Lower lobe of right lung (tissue), 2 donors: Measurements from ENCODE around the gene MACROD2. TPM values are rescaled to one million over a fixed set of nuclear protein-coding genes. Genes with fewer than 3 reads are reported as not detected.
"Not testable (repeated sequence)": the region's sequence is repeated elsewhere in the genome, so short reads cannot be mapped to it uniquely, and the experiment has no call there.

Experiments used
- ATAC-seq, 2 donors: fragments of 200-7000 bp; cut with Tn5 transposase; one replicate each; pipeline ENCODE4 v1.9.1; 2020 to 2022; ENCODE audit warnings: mild to moderate bottlenecking in 2 of 2, moderate library complexity in 2 of 2
- DNase-seq: peaks from one replicate; pipeline ENCODE4 v3.0.0-alpha.2; 2020
- H3K27ac ChIP-seq: fragments of 200-600 bp; one replicate; pipeline ENCODE4 v1.8.0; 2022
- H3K27me3 ChIP-seq: fragments of 200-600 bp; one replicate; pipeline ENCODE4 v1.8.0; 2022; ENCODE audit warnings: low read depth
- H3K36me3 ChIP-seq: fragments of 200-600 bp; one replicate; pipeline ENCODE4 v1.8.0; 2022; ENCODE audit warnings: mild to moderate bottlenecking
- H3K4me1 ChIP-seq: fragments of 200-600 bp; one replicate; pipeline ENCODE4 v1.8.0; 2022
- H3K4me3 ChIP-seq: fragments of 200-600 bp; one replicate; pipeline ENCODE4 v1.8.0; 2022; ENCODE audit warnings: mild to moderate bottlenecking
- H3K9me3 ChIP-seq: fragments of 200-600 bp; one replicate; pipeline ENCODE4 v1.8.0; 2022
- CTCF ChIP-seq: fragments of 200-600 bp; IDR thresholded peaks from one replicate; pipeline ENCODE4 v1.8.0; 2022; ENCODE audit warnings: antibody characterized with exemption, mild to moderate bottlenecking
- intact Hi-C: fragments of 100-400 bp; cut with DNase I; formaldehyde crosslinking; loops from one replicate; pipeline ENCODE4 v1.11.0; 2022
- total RNA-seq: library from RNA; stranded (reverse); fragmentation: NEBNext Ultra II Directional; extraction: Animal tissue kit (Norgen Biotek cat#: 25700); gene quantifications from one replicate; pipeline ENCODE4 v1.2.1, GENCODE V29; 2021
- donor health status: DM: no; HTN: yes; CAD: no; lungs with severe emphysema.

The MACROD2 gene
- total RNA-seq, 1 donor from 2014 or later: 73.0 TPM

GRCh38 chr20:15520930-15521524, 1525.7 kb downstream of the MACROD2 start:
- intact Hi-C loops: no loop called here

GRCh38 chr20:15523400-15523799, 1528.1 kb downstream of the MACROD2 start:
- intact Hi-C loops: no loop called here

More at GRCh38 chr20:15520930-15521524, 1525.7 kb downstream of the MACROD2 start:
- no peak for ATAC-seq
- no peaks in the 10 kb centered on the region for H3K4me1 ChIP-seq
- H3K36me3 ChIP-seq: no peaks in the 10 kb centered on the region
- no peak overlapping the region for H3K4me3 ChIP-seq
- DNase-seq: no peak
- no peaks in the 10 kb centered on the region for H3K27me3 ChIP-seq
- no peak for TF ChIP-seq CTCF
- no peaks in the 10 kb centered on the region for H3K9me3 ChIP-seq
- no peak overlapping the region for H3K27ac ChIP-seq

GRCh38 chr20:15528391-15529111, 1533.2 kb downstream of the MACROD2 start:
- ATAC-seq (no peak), DNase-seq (no peak)
- no peak overlapping the region for H3K27ac ChIP-seq
- H3K36me3 ChIP-seq: no peaks in the 10 kb centered on the region
- intact Hi-C loops: no loop called here
- H3K27me3 ChIP-seq: no peaks in the 10 kb centered on the region
- H3K9me3 ChIP-seq: no peaks in the 10 kb centered on the region
- no peak for TF ChIP-seq CTCF
- H3K4me3 ChIP-seq: no peak overlapping the region
- no peaks in the 10 kb centered on the region for H3K4me1 ChIP-seq

More at GRCh38 chr20:15523400-15523799, 1528.1 kb downstream of the MACROD2 start:
- no peak overlapping the region for H3K4me3 ChIP-seq
- no peak overlapping the region for H3K27ac ChIP-seq
- no peaks in the 10 kb centered on the region for H3K4me1 ChIP-seq
- H3K9me3 ChIP-seq: no peaks in the 10 kb centered on the region
- no peak for ATAC-seq
- H3K27me3 ChIP-seq: no peaks in the 10 kb centered on the region
- no peaks in the 10 kb centered on the region for H3K36me3 ChIP-seq
- DNase-seq: no peak
- TF ChIP-seq CTCF: no peak

- no peak for DNase-seq
Observed at GRCh38 chr20:15535863-15536262, 1540.5 kb downstream of the MACROD2 start.

GRCh38 chr20:15537200-15537599, 1541.9 kb downstream of the MACROD2 start:
- H3K9me3 ChIP-seq, H3K4me3 ChIP-seq, H3K27ac ChIP-seq, H3K4me1 ChIP-seq, DNase-seq, ATAC-seq, intact Hi-C loops, H3K27me3 ChIP-seq, H3K36me3 ChIP-seq: not testable (repeated sequence)

More at GRCh38 chr20:15535863-15536262, 1540.5 kb downstream of the MACROD2 start:
- Histone ChIP-seq H3K27ac (no peak overlapping the region), H3K9me3 (no peaks in the 10 kb centered on the region), H3K4me1 (no peaks in the 10 kb centered on the region), H3K36me3 (no peaks in the 10 kb centered on the region), H3K27me3 (no peaks in the 10 kb centered on the region), H3K4me3 (no peak overlapping the region)
- no peak for ATAC-seq
- TF ChIP-seq CTCF: no peak
- intact Hi-C loops: no loop called here

GRCh38 chr20:15542655-15543054, 1547.3 kb downstream of the MACROD2 start:
- Histone ChIP-seq H3K4me3 (no peak overlapping the region), H3K4me1 (no peaks in the 10 kb centered on the region), H3K27me3 (no peaks in the 10 kb centered on the region), H3K27ac (no peak overlapping the region), H3K36me3 (no peaks in the 10 kb centered on the region), H3K9me3 (no peaks in the 10 kb centered on the region)
- intact Hi-C loops: no loop called here
- DNase-seq (no peak), ATAC-seq (no peak)
- TF ChIP-seq CTCF: no peak
